ENCODE measurements around the gene LRRTM4. TPM values are rescaled to one million over a fixed set of nuclear protein-coding genes. Genes with fewer than 3 reads are reported as not detected.
A peak's percentile ranks its signal among the peaks of the same experiment; 100 is the strongest.

Gene LRRTM4
- total and polyA plus RNA-seq, 2 of the 13 experiments (the other 11 are each of a cell fraction or from before 2014, with no cell fraction given), result 1.2 TPM

GRCh38 chr2:77161009-77161408 lies 361.2 kb downstream of the LRRTM4 start (continued):
- TF ChIP-seq MAZ (IDR thresholded peaks at IDR 0.05; ENCODE audit: borderline replicate concordance, low read depth, low read length) (no peak), MAZ (CRISPR knock-in tag; IDR thresholded peaks at IDR 0.05; ENCODE audit: low read depth) (no peak), HIC2 (CRISPR knock-in tag; IDR thresholded peaks at IDR 0.05; ENCODE audit: low read depth) (no peak), EZH2 (conservative IDR thresholded peaks at IDR 0.05; ENCODE audit: low read depth, low read length) (no peak), RAD21 (CRISPR knock-in tag; IDR thresholded peaks at IDR 0.05) (no peak), PHF8 (CRISPR knock-in tag; IDR thresholded peaks at IDR 0.05) (no peak), GTF2F1 (IDR thresholded peaks at IDR 0.05; ENCODE audit: low read length) (no peak), AHDC1 (CRISPR knock-in tag; IDR thresholded peaks at IDR 0.05; ENCODE audit: borderline replicate concordance) (peak; percentile 42; the same call in 1 of the 2 replicates), ZFP1 (CRISPR knock-in tag; IDR thresholded peaks at IDR 0.05) (no peak), TCF7L2 (IDR thresholded peaks at IDR 0.05; ENCODE audit: low read depth, low read length) (no peak), HOMEZ (CRISPR knock-in tag; IDR thresholded peaks at IDR 0.05; ENCODE audit: low read depth) (peak; percentile 47; the same call in 1 of the 2 replicates), E2F1 (CRISPR knock-in tag; IDR thresholded peaks at IDR 0.05) (no peak), ZFYVE20 (CRISPR knock-in tag; IDR thresholded peaks at IDR 0.05; ENCODE audit: borderline replicate concordance, low read depth) (no peak), FOXJ3 (CRISPR knock-in tag; IDR thresholded peaks at IDR 0.05; ENCODE audit: borderline replicate concordance) (no peak), ZNF75D (CRISPR knock-in tag; IDR thresholded peaks at IDR 0.05; ENCODE audit: borderline replicate concordance) (no peak), GTF3A (CRISPR knock-in tag; conservative IDR thresholded peaks at IDR 0.05) (no peak), ZFP90 (CRISPR knock-in tag; IDR thresholded peaks at IDR 0.05; ENCODE audit: borderline replicate concordance) (no peak)
